HepG2 (cell line): ENCODE results near the gene ARL16. TPM values are rescaled to one million over a fixed set of nuclear protein-coding genes. Genes with fewer than 3 reads are reported as not detected.

Experiments used
- ADNP ChIP-seq: sonication (generic); formaldehyde crosslinking; IDR thresholded peaks from 2 replicates; pipeline ENCODE4 v1.4.0; 2020; ENCODE audit warnings: missing genetic modification reagents
- AGO2 ChIP-seq: fragments of 200-400 bp; formaldehyde crosslinking; optimal IDR thresholded peaks from 2 replicates; pipeline ENCODE3; 2017; ENCODE audit warnings: mild to moderate bottlenecking, low read depth, low read length, moderate library complexity
- ATF7-NPFF ChIP-seq: sonication (generic); formaldehyde crosslinking; IDR thresholded peaks from 2 replicates; pipeline ENCODE4 v1.8.1; 2023; ENCODE audit warnings: mild to moderate bottlenecking, low read depth, missing genetic modification reagents, moderate library complexity
- ETV6 ChIP-seq: sonication (generic); formaldehyde crosslinking; conservative IDR thresholded peaks from 2 replicates; pipeline ENCODE4 v1.4.0; 2020; ENCODE audit warnings: missing genetic modification reagents
- MIER3 ChIP-seq: IDR thresholded peaks from 2 replicates; pipeline ENCODE4 v1.6.1; 2016; ENCODE audit warnings: missing compliant biosample characterization, borderline replicate concordance
- PTBP1 ChIP-seq: fragments of 200-400 bp; formaldehyde crosslinking; IDR thresholded peaks from 2 replicates; pipeline ENCODE4 v1.6.1; 2018; ENCODE audit warnings: low read length, low read depth; ENCODE audit not compliant: poor library complexity, severe bottlenecking
- RBFOX2 ChIP-seq: fragments of 200-400 bp; formaldehyde crosslinking; IDR thresholded peaks from 2 replicates; pipeline ENCODE4 v1.6.1; 2017; ENCODE audit warnings: low read depth, mild to moderate bottlenecking, low read length
- RXRA ChIP-seq: sonication (generic); formaldehyde crosslinking; IDR thresholded peaks from 2 replicates; pipeline ENCODE4 v1.5.1; 2020; ENCODE audit warnings: missing genetic modification reagents
- SOX5 ChIP-seq: IDR thresholded peaks from 2 replicates; pipeline ENCODE4 v1.6.1; 2016; ENCODE audit warnings: borderline replicate concordance
- SP2 ChIP-seq: sonication (generic); formaldehyde crosslinking; IDR thresholded peaks from 2 replicates; pipeline ENCODE4 v1.5.1; 2020; ENCODE audit warnings: mild to moderate bottlenecking, missing genetic modification reagents
- SRSF9 ChIP-seq: fragments of 200-400 bp; formaldehyde crosslinking; IDR thresholded peaks from 2 replicates; pipeline ENCODE4 v1.6.1; 2018; ENCODE audit warnings: borderline replicate concordance, mild to moderate bottlenecking, low read depth, low read length; ENCODE audit not compliant: insufficient read depth, poor library complexity, severe bottlenecking
- SSRP1 ChIP-seq: IDR thresholded peaks from 2 replicates; pipeline ENCODE4 v1.6.1; 2016; ENCODE audit warnings: control low read depth
- TFDP1 ChIP-seq: IDR thresholded peaks from 2 replicates; pipeline ENCODE4 v1.6.1; 2016; ENCODE audit warnings: missing compliant biosample characterization, missing genetic modification reagents, borderline replicate concordance
- ZHX1 ChIP-seq: sonication (generic); formaldehyde crosslinking; IDR thresholded peaks from 2 replicates; pipeline ENCODE4 v1.8.1; 2022; ENCODE audit warnings: low read depth, mild to moderate bottlenecking, missing genetic modification reagents
- ZNF18 ChIP-seq: sonication (generic); formaldehyde crosslinking; IDR thresholded peaks from 2 replicates; pipeline ENCODE4 v1.8.0; 2022; ENCODE audit warnings: mild to moderate bottlenecking, missing genetic modification reagents; ENCODE audit not compliant: insufficient replicate concordance
- ZNF326 ChIP-seq: sonication (generic); formaldehyde crosslinking; IDR thresholded peaks from 2 replicates; pipeline ENCODE4 v1.4.0; 2020; ENCODE audit warnings: missing genetic modification reagents, borderline replicate concordance
- ZNF562 ChIP-seq: sonication (generic); formaldehyde crosslinking; IDR thresholded peaks from 2 replicates; pipeline ENCODE4 v1.8.0; 2022; ENCODE audit warnings: missing genetic modification reagents, borderline replicate concordance
- ZNF574 ChIP-seq: sonication (generic); formaldehyde crosslinking; IDR thresholded peaks from 2 replicates; pipeline ENCODE4 v1.4.0; 2020; ENCODE audit warnings: missing genetic modification reagents
- ZNF737 ChIP-seq: sonication (generic); formaldehyde crosslinking; IDR thresholded peaks from 2 replicates; pipeline ENCODE4 v1.5.0; 2020; ENCODE audit warnings: missing genetic modification reagents, mild to moderate bottlenecking, borderline replicate concordance
- ZNF879 ChIP-seq: sonication (generic); formaldehyde crosslinking; IDR thresholded peaks from 2 replicates; pipeline ENCODE4 v1.8.1; 2023; ENCODE audit warnings: missing genetic modification reagents
- polyA plus RNA-seq, 8 experiments: library from polyadenylated mRNA; depleted of rRNA in 3 of 8; stranded (reverse) in 7 of 8; unstranded in 1 of 8; fragments of >200 nt; fragmentation: Illumina TruSeq in 4 of 8; extraction: Trizol in 4 of 8; gene quantifications; 2 replicates each; pipeline versions ENCODE4 v1.2.1 to v1.2.3, GENCODE V29; 2011 to 2016; ENCODE audit warnings: low read depth in 4 of 8, missing spikeins in 1 of 8, mixed read lengths in 1 of 8; ENCODE audit not compliant: insufficient read depth in 1 of 8
- total RNA-seq, 5 experiments: library from RNA; depleted of rRNA; stranded (reverse); fragments of >200 nt; fragmentation: Illumina TruSeq; extraction: Trizol; gene quantifications; 2 replicates each; pipeline ENCODE4 v1.2.3, GENCODE V29; 2016; ENCODE audit warnings: low read depth in 1 of 5

ARL16 gene
- total and polyA plus RNA-seq, 2 of the 13 experiments (the other 11 are each of a cell fraction or from before 2014, with no cell fraction given) = 20.8 to 30.8 TPM

- TF ChIP-seq ZNF574 (CRISPR knock-in tag) = 0 out of 2 replicates have a peak, but pooled peaks have one; percentile 21
- peak; percentile 52; the same call in 1 of the 2 replicates for TF ChIP-seq ATF7-NPFF (CRISPR knock-in tag)
- TF ChIP-seq RBFOX2 = 0 out of 2 replicates have a peak, but pooled peaks have one; percentile 19
- TF ChIP-seq PTBP1 = no peak
- TF ChIP-seq SRSF9 = no peak
- TF ChIP-seq AGO2 = peak; percentile 95
- peak; percentile 78; the same call in 1 of the 2 replicates for TF ChIP-seq SSRP1
- 0 out of 2 replicates have a peak, but pooled peaks have one; percentile 25 for TF ChIP-seq ZNF737
- no peak for TF ChIP-seq TFDP1 (CRISPR knock-in tag)
- no peak; the same call in 1 of the 2 replicates for TF ChIP-seq ZNF326
- 0 out of 2 replicates have a peak, but pooled peaks have one; percentile 27 for TF ChIP-seq RXRA (CRISPR knock-in tag)
- 0 out of 2 replicates have a peak, but pooled peaks have one; percentile 31 for TF ChIP-seq ZHX1 (CRISPR knock-in tag)
- TF ChIP-seq MIER3 (CRISPR knock-in tag) = 0 out of 2 replicates have a peak, but pooled peaks have one; percentile 21
- TF ChIP-seq SOX5 (CRISPR knock-in tag) = no peak
- no peak for TF ChIP-seq ZNF18 (CRISPR knock-in tag)
- 0 out of 2 replicates have a peak, but pooled peaks have one; percentile 53 for TF ChIP-seq ADNP
- TF ChIP-seq SP2 = peak; percentile 5; the same call in 1 of the 2 replicates
- TF ChIP-seq ZNF879 = no peak
- no peak for TF ChIP-seq ETV6 (CRISPR knock-in tag)
- TF ChIP-seq ZNF562 (CRISPR knock-in tag) = no peak
Observed at GRCh38 chr17:81710514-81711308, 27.1 kb upstream of the ARL16 start (continued).
